Mesodermal cell (in vitro differentiated cells): ENCODE measurements around the gene FDXR.

Experiments used
- H3K27ac ChIP-seq: 2 replicates; pipeline ENCODE4 v1.7.0; 2013; ENCODE audit warnings: mild to moderate bottlenecking, low read depth, low read length, moderate library complexity; ENCODE audit not compliant: severe bottlenecking
- H3K36me3 ChIP-seq: 2 replicates; pipeline ENCODE4 v1.7.1; 2013; ENCODE audit warnings: mild to moderate bottlenecking, low read length, moderate library complexity; ENCODE audit not compliant: control insufficient read depth, insufficient read depth
- H3K4me1 ChIP-seq: one replicate; pipeline ENCODE4 v1.7.1; 2013; ENCODE audit warnings: mild to moderate bottlenecking, low read length; ENCODE audit not compliant: insufficient read depth, control insufficient read depth, poor library complexity, severe bottlenecking
- H3K4me3 ChIP-seq: 2 replicates; pipeline ENCODE4 v1.7.0; 2013; ENCODE audit warnings: low read length, control low read depth, mild to moderate bottlenecking; ENCODE audit not compliant: insufficient read depth, poor library complexity, severe bottlenecking; ENCODE audit errors: extremely low read depth
- H3K9me3 ChIP-seq: 2 replicates; pipeline ENCODE4 v1.7.1; 2013; ENCODE audit warnings: mild to moderate bottlenecking, low read length, moderate library complexity; ENCODE audit not compliant: control insufficient read depth
- WGBS, 2 experiments: methylation state at CpG; one replicate each; pipeline ENCODE4 v1.1.5; 2013; ENCODE audit warnings: missing lambda C conversion rate in 2 of 2; ENCODE audit not compliant: insufficient coverage in 2 of 2; 5-methylcytosine and 5-hydroxymethylcytosine counted together

The FDXR gene

GRCh38 chr17:74818291-74818938, 54.4 kb downstream of the FDXR start:
- no peak overlapping the region for H3K27ac ChIP-seq
- peaks cover 63% of the 10 kb centered on the region for H3K36me3 ChIP-seq
- WGBS, 2 experiments, result 88 to 92% methylated on average over 12 to 14 of the region's 16 CpGs
- H3K4me3 ChIP-seq, result no peak overlapping the region
- H3K9me3 ChIP-seq, result no peaks in the 10 kb centered on the region
- peaks cover 10% of the 10 kb centered on the region for H3K4me1 ChIP-seq

- peaks cover 62% of the 10 kb centered on the region for H3K36me3 ChIP-seq
- H3K4me1 ChIP-seq, result peaks cover 10% of the 10 kb centered on the region
- no peak overlapping the region for H3K4me3 ChIP-seq
- WGBS, 2 experiments, result 91 to 94% methylated on average over 8 to 12 of the region's 18 CpGs
- H3K9me3 ChIP-seq, result no peaks in the 10 kb centered on the region
- no peak overlapping the region for H3K27ac ChIP-seq
Observed at GRCh38 chr17:74816905-74817620, 55.7 kb downstream of the FDXR start.

GRCh38 chr17:74815550-74816370, 57.0 kb downstream of the FDXR start:
- H3K36me3 ChIP-seq, result peaks cover 50% of the 10 kb centered on the region
- peaks cover 10% of the 10 kb centered on the region for H3K4me1 ChIP-seq
- H3K9me3 ChIP-seq, result no peaks in the 10 kb centered on the region
- H3K27ac ChIP-seq, result no peak overlapping the region
- 72 to 78% methylated on average over 12 to 15 of the region's 15 CpGs for WGBS, 2 experiments
- no peak overlapping the region for H3K4me3 ChIP-seq

- Histone ChIP-seq H3K4me3 (no peak overlapping the region), H3K36me3 (peaks cover 48% of the 10 kb centered on the region), H3K4me1 (peaks cover 10% of the 10 kb centered on the region), H3K27ac (no peak overlapping the region), H3K9me3 (no peaks in the 10 kb centered on the region)
- WGBS, 2 experiments, result 91 to 98% methylated on average over 5 to 7 of the region's 7 CpGs
Observed at GRCh38 chr17:74815067-74815466, 57.7 kb downstream of the FDXR start.

- WGBS, 2 experiments, result 86 to 88% methylated on average over 4 of the region's 5 CpGs
- Histone ChIP-seq H3K27ac (no peak overlapping the region), H3K9me3 (no peaks in the 10 kb centered on the region)
Observed at GRCh38 chr17:74814453-74814852, 58.3 kb downstream of the FDXR start.

More at GRCh38 chr17:74814453-74814852, 58.3 kb downstream of the FDXR start:
- H3K4me3 ChIP-seq, result no peak overlapping the region
- peaks cover 10% of the 10 kb centered on the region for H3K4me1 ChIP-seq
- H3K36me3 ChIP-seq, result peaks cover 48% of the 10 kb centered on the region
